SJCRH30 (cell line): ENCODE results near the gene GSTT2. TPM values are rescaled to one million over a fixed set of nuclear protein-coding genes. Genes with fewer than 3 reads are reported as not detected.
"Not testable (repeated sequence)": the region's sequence is repeated elsewhere in the genome, so short reads cannot be mapped to it uniquely, and the experiment has no call there.

Source experiments
- DNase-seq, 2 experiments: peaks; one replicate each; pipeline ENCODE4 v3.0.0-alpha.2; 2015 to 2020
- H3K27ac ChIP-seq: fragments of 250-450 bp; sonication (Bioruptor Pico); 2 replicates; pipeline ENCODE4 v1.5.1; 2020; ENCODE audit warnings: mild to moderate bottlenecking, moderate library complexity
- H3K27me3 ChIP-seq: fragments of 250-450 bp; sonication (Bioruptor Pico); 2 replicates; pipeline ENCODE4 v1.5.1; 2020; ENCODE audit warnings: mild to moderate bottlenecking, moderate library complexity
- H3K36me3 ChIP-seq: fragments of 250-450 bp; sonication (Bioruptor Pico); 2 replicates; pipeline ENCODE4 v1.5.1; 2020; ENCODE audit warnings: mild to moderate bottlenecking, moderate library complexity
- H3K4me1 ChIP-seq: fragments of 250-450 bp; sonication (Bioruptor Pico); 2 replicates; pipeline ENCODE4 v1.5.1; 2020; ENCODE audit warnings: mild to moderate bottlenecking, moderate library complexity
- H3K4me3 ChIP-seq: fragments of 250-450 bp; sonication (Bioruptor Pico); 2 replicates; pipeline ENCODE4 v1.5.1; 2020; ENCODE audit warnings: mild to moderate bottlenecking, moderate library complexity
- H3K9me3 ChIP-seq: fragments of 250-450 bp; sonication (Bioruptor Pico); replicated peaks from 2 replicates; pipeline ENCODE4 v1.5.1; 2020; ENCODE audit warnings: mild to moderate bottlenecking, moderate library complexity
- total RNA-seq: library from RNA; depleted of rRNA; stranded (reverse); fragments of >200 nt; shearing (Covaris generic); gene quantifications from 2 replicates; pipeline ENCODE4 v1.2.3, GENCODE V29; 2014

GSTT2 gene
- total RNA-seq, 1 experiment from 2014 or later = 0.75 TPM

DNA sequence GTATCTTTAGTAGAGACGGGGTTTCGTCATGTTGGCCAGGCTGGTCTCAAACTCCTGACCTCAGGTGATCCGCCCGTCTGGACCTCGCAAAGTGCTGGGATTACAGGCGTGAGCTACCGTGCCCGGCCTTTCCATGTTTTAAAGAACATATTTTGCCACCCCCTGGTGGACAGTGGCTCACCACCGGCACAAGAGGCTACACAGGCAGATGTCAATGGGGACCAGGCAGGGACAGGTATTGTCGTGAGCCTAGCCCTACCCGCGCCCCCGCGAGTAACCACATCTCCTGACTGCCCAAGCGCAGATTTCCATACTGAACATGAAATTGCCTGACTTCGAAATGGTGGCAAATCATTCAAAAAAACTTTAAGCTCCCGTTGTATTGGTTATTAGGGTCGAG, 13.8 kb upstream of the GSTT2 start:
- H3K27ac ChIP-seq, DNase-seq, H3K4me1 ChIP-seq: not testable (repeated sequence)

DNA sequence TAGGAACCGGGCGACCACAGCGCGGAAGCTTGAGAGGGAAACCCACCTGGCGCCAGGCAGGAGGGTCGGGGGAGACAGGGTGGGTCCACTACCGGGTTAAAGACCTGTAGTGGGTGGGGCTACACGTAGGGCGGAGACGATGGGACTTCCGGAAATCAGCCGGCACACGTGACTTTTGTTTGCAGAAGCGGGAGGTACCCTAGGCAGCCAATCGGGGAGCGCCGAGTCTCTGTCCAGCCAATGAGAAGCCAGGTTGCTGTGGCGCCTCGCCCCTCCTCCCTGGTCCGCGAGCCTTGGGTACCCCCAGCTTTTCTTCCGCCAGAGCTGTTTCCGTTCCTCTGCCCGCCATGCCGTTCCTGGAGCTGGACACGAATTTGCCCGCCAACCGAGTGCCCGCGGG, 13.4 kb upstream of the GSTT2 start, which contains the start of gene DDTL:
Gene DDTL, plus strand, starts transcription at position 321 of the 400 bp plus-strand sequence. Its CDS starts 27 bp downstream, at position 348.
- not testable (repeated sequence) for H3K4me3 ChIP-seq, H3K27me3 ChIP-seq, H3K4me1 ChIP-seq, H3K9me3 ChIP-seq, H3K27ac ChIP-seq, DNase-seq
- H3K36me3 ChIP-seq = peaks cover 17% of the 10 kb centered on the region

More for the DNA sequence above, 13.8 kb upstream of the GSTT2 start:
- peaks cover 12% of the 10 kb centered on the region for H3K36me3 ChIP-seq
- not testable (repeated sequence) for H3K9me3 ChIP-seq, H3K4me3 ChIP-seq, H3K27me3 ChIP-seq

DNA sequence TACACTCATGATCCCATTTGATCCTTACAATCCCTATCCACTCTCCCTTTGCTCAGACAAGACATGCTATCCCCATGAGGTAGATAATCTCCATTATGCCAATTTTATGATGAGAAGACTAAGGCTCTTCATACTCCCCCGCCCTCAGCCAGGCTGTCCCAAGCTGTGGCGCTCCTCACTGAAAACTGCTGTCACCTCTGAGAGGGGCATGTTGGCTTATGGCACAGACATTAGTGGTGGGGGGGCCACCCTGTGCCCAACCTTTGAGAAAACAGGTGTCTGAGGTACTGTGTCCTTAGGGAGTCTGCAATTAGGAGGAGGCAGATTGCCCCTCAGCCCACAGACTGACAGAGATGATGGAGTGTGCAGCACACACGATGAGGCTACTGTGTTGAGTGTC, 10.9 kb upstream of the GSTT2 start:
- Histone ChIP-seq H3K9me3 (no peaks in the 10 kb centered on the region), H3K27ac (no peak overlapping the region), H3K36me3 (peaks cover 21% of the 10 kb centered on the region), H3K27me3 (no peaks in the 10 kb centered on the region), H3K4me1 (no peaks in the 10 kb centered on the region), H3K4me3 (no peak overlapping the region)
- DNase-seq = no peak

DNA sequence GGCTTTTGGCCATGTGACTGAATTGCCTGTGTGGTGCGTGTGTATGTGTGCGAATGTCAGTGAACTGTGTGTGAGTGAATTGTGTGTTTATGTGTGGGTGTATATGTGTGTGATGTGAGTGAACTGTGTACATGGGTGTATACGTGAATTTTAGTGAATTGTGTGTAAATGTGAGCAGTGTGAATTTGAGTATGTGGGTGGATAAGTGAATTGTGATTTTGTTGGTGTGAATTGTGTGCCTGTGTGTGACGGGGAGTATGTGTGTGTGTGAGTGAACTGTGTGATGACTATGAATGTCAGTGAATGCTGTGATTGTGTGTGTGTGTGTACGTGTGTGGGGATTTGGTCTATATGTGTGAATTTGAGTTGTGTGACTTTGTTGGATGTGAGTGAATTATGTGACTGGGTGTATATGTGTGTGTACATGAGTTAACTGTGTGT, 9.7 kb upstream of the GSTT2 start:
- no peaks in the 10 kb centered on the region for H3K4me1 ChIP-seq
- H3K27me3 ChIP-seq = no peaks in the 10 kb centered on the region
- H3K27ac ChIP-seq = no peak overlapping the region
- H3K4me3 ChIP-seq = no peak overlapping the region
- no peaks in the 10 kb centered on the region for H3K9me3 ChIP-seq
- H3K36me3 ChIP-seq = peaks cover 21% of the 10 kb centered on the region
- no peak for DNase-seq

DNA sequence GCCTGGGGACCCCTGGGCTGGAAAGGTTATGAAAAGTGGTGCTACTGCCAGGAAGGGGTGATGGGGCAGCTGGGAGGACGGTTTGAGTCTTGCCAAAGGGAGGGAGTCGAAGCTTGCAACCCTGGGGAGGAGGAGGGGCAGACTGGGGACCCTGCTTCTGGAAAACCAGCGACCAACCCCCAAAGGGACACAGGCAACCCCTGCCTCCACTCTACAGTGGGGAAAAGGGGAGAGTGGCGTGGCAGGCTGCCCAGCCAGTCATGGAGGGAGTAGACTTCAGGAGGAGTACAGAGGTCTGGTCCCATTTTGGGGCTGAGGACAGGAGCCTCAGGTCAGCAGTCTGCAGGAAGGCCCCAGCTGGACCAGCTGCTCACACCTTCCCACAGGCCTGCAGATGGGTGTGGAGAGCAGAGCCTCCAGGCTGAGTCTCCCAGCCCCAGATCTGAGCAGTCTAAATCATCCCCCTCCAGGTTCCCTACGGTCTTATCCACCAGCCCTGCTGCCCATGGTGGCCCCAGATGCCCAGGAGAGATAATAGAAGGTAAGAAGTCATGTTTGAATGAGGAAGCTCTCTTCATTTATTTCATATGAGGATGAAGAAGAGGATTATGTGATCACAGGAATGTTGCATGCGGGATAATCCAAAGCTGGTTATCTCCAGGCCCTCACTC, 9.0 kb upstream of the GSTT2 start:
- H3K27ac ChIP-seq = no peak overlapping the region
- H3K36me3 ChIP-seq = peaks cover 21% of the 10 kb centered on the region
- H3K9me3 ChIP-seq = no peaks in the 10 kb centered on the region
- no peak overlapping the region for H3K4me3 ChIP-seq
- H3K4me1 ChIP-seq = no peaks in the 10 kb centered on the region
- DNase-seq = peak in 1 of 2 experiments; percentile 9
- no peaks in the 10 kb centered on the region for H3K27me3 ChIP-seq

DNA sequence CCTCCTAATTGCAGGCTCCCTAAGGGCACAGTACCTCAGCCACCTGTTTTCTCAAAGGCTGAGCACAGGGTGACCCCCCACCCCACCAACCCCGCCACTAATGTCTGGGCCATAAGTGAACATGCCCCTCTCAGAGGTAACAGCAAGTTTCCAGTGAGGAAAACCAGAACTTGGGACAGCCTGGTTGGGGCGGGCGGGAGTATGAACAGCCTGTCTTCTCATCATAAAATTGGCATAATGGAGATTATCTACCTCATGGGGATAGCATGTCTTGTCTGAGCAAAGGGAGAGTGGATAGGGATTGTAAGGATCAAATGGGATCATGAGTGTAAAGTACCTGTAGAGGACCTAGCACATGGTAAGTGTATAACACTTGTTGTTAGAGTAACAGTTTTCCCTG, 8.0 kb upstream of the GSTT2 start:
- not testable (repeated sequence) for H3K27me3 ChIP-seq, DNase-seq, H3K4me3 ChIP-seq, H3K27ac ChIP-seq, H3K9me3 ChIP-seq, H3K4me1 ChIP-seq
- H3K36me3 ChIP-seq = peaks cover 21% of the 10 kb centered on the region

DNA sequence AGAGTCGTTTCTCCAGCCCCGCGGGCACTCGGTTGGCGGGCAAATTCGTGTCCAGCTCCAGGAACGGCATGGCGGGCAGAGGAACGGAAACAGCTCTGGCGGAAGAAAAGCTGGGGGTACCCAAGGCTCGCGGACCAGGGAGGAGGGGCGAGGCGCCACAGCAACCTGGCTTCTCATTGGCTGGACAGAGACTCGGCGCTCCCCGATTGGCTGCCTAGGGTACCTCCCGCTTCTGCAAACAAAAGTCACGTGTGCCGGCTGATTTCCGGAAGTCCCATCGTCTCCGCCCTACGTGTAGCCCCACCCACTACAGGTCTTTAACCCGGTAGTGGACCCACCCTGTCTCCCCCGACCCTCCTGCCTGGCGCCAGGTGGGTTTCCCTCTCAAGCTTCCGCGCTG, 5.6 kb upstream of the GSTT2 start, which contains the start of gene DDT:
Gene DDT, minus strand, starts transcription at position 97 of the 400 bp plus-strand sequence. Its CDS starts 27 bp downstream, at position 70.
- not testable (repeated sequence) for H3K27me3 ChIP-seq, H3K4me1 ChIP-seq, H3K9me3 ChIP-seq, H3K27ac ChIP-seq, H3K4me3 ChIP-seq, DNase-seq
- peaks cover 20% of the 10 kb centered on the region for H3K36me3 ChIP-seq

DNA sequence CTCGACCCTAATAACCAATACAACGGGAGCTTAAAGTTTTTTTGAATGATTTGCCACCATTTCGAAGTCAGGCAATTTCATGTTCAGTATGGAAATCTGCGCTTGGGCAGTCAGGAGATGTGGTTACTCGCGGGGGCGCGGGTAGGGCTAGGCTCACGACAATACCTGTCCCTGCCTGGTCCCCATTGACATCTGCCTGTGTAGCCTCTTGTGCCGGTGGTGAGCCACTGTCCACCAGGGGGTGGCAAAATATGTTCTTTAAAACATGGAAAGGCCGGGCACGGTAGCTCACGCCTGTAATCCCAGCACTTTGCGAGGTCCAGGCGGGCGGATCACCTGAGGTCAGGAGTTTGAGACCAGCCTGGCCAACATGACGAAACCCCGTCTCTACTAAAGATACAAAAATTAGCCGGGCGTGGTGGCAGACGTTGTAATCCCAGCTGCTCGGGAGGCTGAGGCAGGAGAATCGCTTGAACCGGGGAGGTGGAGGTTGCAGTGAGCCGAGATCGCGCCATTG, 5.0 kb upstream of the GSTT2 start:
- DNase-seq, H3K27ac ChIP-seq, H3K4me1 ChIP-seq, H3K4me3 ChIP-seq, H3K27me3 ChIP-seq, H3K9me3 ChIP-seq: not testable (repeated sequence)
- peaks cover 15% of the 10 kb centered on the region for H3K36me3 ChIP-seq

DNA sequence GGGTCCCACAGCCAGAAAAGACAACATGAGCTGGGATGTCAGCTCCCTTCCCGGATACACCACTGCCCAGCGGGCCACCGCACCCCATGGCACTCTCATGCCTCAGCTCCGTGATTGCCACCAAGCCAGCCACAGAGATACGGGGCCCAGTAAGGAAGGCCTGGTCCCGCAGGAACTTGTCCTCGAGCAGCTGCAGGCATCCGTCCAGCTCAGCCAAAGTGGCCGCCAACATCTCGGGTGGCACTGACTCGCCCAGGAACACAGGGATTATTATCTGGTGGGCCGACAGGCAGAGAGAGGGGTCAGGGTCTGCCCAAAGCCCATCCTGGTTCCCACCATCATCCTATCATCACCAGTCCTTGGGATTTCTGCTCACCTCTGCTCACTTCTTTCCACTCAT, 2.6 kb upstream of the GSTT2 start:
- not testable (repeated sequence) for DNase-seq, H3K36me3 ChIP-seq, H3K4me1 ChIP-seq, H3K9me3 ChIP-seq, H3K27ac ChIP-seq, H3K27me3 ChIP-seq, H3K4me3 ChIP-seq

DNA sequence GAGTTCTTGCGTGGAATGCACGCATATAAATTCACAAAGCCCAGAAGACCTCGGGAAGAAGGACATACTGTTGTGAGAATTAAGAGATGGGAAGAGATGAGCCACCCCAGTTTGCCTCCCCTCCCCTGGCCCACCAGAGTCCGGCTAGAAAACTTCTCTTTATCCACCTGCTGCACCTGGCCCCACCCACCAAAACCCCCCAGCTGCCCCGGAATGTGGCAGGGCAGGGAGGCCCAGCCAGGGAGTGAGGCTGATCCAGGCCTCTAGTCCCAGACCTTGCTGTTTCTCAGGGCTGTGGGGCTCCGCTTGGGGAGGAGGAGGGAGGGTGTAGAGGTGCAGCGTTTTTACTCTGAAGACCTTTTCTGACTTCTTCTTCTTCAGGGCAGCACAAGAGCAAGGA, 633 bp downstream of the GSTT2 start:
- H3K36me3 ChIP-seq, H3K4me3 ChIP-seq, H3K4me1 ChIP-seq, H3K27ac ChIP-seq, H3K9me3 ChIP-seq, DNase-seq, H3K27me3 ChIP-seq: not testable (repeated sequence)

DNA sequence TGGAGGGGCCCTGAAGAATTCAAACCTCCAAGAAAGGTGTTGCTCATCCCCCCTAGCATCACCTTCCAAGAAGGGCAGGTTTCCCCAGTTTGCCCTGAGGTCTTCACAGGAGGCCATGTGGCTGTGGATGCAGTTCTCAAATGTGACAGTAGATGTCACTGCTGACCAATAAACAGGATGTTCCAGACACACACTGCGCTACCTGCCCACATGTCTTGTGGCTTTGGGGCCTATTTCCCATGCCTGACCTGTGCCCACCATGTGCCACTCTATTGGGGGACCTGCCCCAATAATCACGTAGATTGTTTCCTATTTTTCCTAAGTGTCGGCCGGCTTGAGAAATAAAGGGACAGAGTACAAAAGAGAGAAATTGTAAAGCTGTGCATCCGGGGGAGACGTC, 4.5 kb downstream of the GSTT2 start:
- H3K4me3 ChIP-seq = no peak overlapping the region
- no peaks in the 10 kb centered on the region for H3K4me1 ChIP-seq
- no peaks in the 10 kb centered on the region for H3K36me3 ChIP-seq
- no peaks in the 10 kb centered on the region for H3K27me3 ChIP-seq
- H3K9me3 ChIP-seq = no peaks in the 10 kb centered on the region
- H3K27ac ChIP-seq = no peak overlapping the region
- peak; percentile 38 to 79 for DNase-seq

DNA sequence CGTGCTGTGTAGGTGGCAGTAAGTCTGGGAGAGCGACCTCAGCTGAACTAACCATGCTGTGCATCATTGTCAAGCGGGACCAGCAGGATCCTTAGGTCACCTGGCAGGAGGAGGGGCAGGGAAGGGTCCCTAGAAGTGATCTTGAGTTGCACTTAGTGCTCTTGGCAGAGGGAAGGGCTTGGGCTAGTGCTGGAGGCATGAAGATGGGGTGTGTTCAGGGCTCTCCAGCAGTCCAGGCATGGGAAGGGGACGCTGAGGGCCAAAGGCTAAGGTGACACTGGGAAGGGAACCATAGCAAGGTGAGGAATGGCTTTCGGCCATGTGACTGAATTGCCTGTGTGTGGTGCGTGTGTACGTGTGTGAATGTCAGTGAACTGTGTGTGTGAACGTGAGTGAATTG, 6.2 kb downstream of the GSTT2 start:
- not testable (repeated sequence) for H3K27ac ChIP-seq, H3K27me3 ChIP-seq, H3K36me3 ChIP-seq, H3K9me3 ChIP-seq, DNase-seq, H3K4me3 ChIP-seq, H3K4me1 ChIP-seq

DNA sequence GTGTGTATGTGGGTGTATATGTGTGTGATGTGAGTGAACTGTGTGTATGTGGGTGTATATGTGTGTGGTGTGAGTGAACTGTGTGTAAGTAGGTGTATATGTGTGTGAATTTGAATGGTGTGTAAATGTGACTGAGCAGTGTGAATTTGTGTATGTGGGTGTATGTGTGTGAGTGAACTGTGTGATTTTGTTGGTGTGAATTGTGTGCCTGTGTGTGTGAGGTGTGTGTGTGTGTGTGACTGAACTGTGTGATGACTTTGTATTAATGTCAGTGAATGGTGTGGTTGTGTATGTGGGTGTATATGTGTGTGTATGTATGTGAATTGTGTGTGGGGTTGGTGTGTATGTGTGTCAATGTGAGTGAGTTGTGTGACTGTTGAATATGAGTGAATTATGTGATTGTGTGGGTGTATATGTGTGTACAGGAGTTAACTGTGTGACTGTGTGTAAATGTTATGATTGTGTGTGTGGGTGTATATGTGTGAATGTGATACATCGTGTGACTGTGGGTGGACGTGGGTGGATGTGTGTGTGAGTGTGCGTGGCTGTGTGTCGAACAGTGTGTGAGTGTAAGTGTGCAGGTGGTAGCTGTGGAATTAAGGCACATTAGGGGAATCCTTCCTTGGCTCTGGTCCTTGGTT, 6.7 kb downstream of the GSTT2 start:
- not testable (repeated sequence) for H3K27me3 ChIP-seq, H3K4me3 ChIP-seq, H3K4me1 ChIP-seq, H3K9me3 ChIP-seq, H3K27ac ChIP-seq, H3K36me3 ChIP-seq, DNase-seq

DNA sequence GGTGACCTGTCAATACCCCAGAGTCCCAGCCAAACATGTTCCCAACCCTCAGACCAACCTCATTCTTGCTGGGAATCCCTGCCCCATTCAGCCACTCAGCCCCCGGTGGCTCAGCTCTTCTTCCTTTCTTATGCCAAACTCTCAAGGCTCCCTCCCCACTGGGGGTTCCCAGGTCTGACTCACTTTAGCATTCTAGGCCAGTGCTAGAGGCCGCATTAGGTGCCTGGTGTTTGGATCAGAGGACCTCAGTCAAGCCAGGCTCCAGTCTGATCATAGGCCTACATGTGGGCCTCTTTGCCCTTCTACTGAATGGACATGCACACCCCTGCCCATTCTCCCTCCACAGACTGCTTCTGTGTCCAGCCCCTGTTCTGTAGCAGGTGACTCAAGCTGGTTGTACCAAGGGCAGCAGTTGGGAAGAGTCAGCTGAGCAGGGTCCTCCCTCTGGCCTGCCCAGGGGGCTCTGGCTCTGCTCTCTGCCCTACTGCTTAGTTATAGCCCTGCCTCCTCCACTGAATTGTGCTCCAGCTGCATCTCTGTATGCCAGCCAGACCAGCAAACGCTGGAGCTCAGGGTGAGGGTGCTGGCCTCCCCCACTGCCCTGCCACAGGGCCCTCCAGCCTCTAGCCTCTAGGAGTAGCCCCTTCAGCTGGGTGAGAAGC, 9.8 kb downstream of the GSTT2 start:
- H3K9me3 ChIP-seq, H3K4me1 ChIP-seq, H3K27me3 ChIP-seq, H3K36me3 ChIP-seq, H3K4me3 ChIP-seq, DNase-seq, H3K27ac ChIP-seq: not testable (repeated sequence)

DNA sequence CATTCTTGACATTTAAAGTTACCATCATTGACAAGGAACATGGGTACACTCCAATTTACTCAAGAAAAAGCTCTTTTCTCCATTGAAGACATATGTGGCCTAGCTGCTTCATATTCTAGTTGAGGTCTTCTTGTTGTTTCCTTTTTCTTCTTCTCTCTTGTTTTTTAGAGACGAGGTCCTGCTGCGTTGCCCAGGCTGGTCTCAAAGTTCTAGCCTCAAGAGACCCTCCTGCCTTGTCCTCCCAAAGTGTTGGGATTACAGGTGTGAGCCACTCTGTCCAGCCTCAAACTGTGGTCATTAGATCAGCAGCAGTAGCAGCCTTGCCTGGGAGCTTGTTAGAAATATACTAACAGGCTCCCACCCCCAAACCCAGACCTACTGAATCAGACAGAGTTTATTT, 13.1 kb downstream of the GSTT2 start:
- H3K27me3 ChIP-seq, H3K4me3 ChIP-seq, H3K36me3 ChIP-seq, DNase-seq, H3K27ac ChIP-seq, H3K9me3 ChIP-seq, H3K4me1 ChIP-seq: not testable (repeated sequence)
